Measurements from ENCODE around the gene ZC3H18.
A peak's percentile ranks its signal among the peaks of the same experiment; 100 is the strongest.

Gene ZC3H18

GRCh38 chr16:88658714-88659113, 88.5 kb downstream of the ZC3H18 start:
- no peak for DNase-seq (ENCODE audit: low spot score)
- in situ Hi-C loops (cut with MboI; ENCODE audit: low pct_unique_long_range_greater_than_20kb, low sequenced_read_pairs, unreplicated experiment): no loop called here
- TF ChIP-seq CTCF (IDR thresholded peaks at IDR 0.05; ENCODE audit: extremely low read depth, insufficient read depth, missing control alignments): no peak

- no peak for DNase-seq (ENCODE audit: low spot score)
- no peak for TF ChIP-seq CTCF (IDR thresholded peaks at IDR 0.05; ENCODE audit: extremely low read depth, insufficient read depth, missing control alignments)
- in situ Hi-C loops (cut with MboI; ENCODE audit: low pct_unique_long_range_greater_than_20kb, low sequenced_read_pairs, unreplicated experiment): no loop called here
Measured at GRCh38 chr16:88659160-88659559, 89.0 kb downstream of the ZC3H18 start.

GRCh38 chr16:88661468-88661867, 91.3 kb downstream of the ZC3H18 start:
- in situ Hi-C loops (cut with MboI; ENCODE audit: low pct_unique_long_range_greater_than_20kb, low sequenced_read_pairs, unreplicated experiment): no loop called here
- TF ChIP-seq CTCF (IDR thresholded peaks at IDR 0.05; ENCODE audit: extremely low read depth, insufficient read depth, missing control alignments): no peak
- DNase-seq (ENCODE audit: low spot score): no peak

DNA sequence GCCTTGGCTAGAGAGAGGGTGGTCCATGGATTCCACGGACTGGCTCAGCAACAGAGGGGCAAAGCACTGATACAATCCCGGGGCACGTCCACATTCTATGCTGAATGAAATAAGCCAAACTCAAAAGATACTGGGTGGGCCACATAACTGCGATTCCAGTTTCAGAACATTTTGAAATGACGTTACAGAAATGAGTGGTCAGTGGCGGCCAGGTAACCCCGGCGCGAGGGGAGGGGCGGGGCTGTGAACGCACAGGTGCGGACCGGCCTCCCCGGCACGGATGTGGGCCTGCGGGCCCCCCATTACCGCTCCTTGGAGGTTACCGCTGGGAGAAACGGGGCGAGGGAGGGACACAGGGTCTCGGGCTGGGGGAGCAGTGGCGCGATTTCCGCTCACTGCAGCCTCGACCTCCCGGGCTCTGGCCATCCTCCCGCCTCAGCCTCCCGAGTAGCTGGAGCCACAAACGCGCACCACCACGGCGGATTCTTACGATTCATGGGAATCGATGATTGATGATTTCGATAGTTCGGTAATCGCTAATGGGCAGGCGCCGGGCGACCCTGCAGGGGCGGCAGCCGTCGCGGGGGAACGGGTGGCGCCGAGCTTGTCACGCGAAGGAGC, 92.1 kb downstream of the ZC3H18 start:
- no peak for TF ChIP-seq CTCF (IDR thresholded peaks at IDR 0.05; ENCODE audit: extremely low read depth, insufficient read depth, missing control alignments)
- in situ Hi-C loops (cut with MboI; ENCODE audit: low pct_unique_long_range_greater_than_20kb, low sequenced_read_pairs, unreplicated experiment): no loop called here

GRCh38 chr16:88662843-88663606, 92.8 kb downstream of the ZC3H18 start, which contains the start of gene MVD:
Gene MVD (minus strand): TSS chr16:88663091. CDS start chr16:88663080, 11 bp downstream.
- DNase-seq (ENCODE audit: low spot score): peak; percentile 100
- no peak for TF ChIP-seq CTCF (IDR thresholded peaks at IDR 0.05; ENCODE audit: extremely low read depth, insufficient read depth, missing control alignments)
- in situ Hi-C loops (cut with MboI; ENCODE audit: low pct_unique_long_range_greater_than_20kb, low sequenced_read_pairs, unreplicated experiment): no loop called here

More for the DNA sequence above, 92.1 kb downstream of the ZC3H18 start:
- peak; percentile 49 for DNase-seq (ENCODE audit: low spot score)

- DNase-seq (ENCODE audit: low spot score): no peak
- TF ChIP-seq CTCF (IDR thresholded peaks at IDR 0.05; ENCODE audit: extremely low read depth, insufficient read depth, missing control alignments): no peak
- in situ Hi-C loops (cut with MboI; ENCODE audit: low pct_unique_long_range_greater_than_20kb, low sequenced_read_pairs, unreplicated experiment): no loop called here
Measured at GRCh38 chr16:88665148-88665547, 94.9 kb downstream of the ZC3H18 start.
